ENCODE measurements around the gene SIDT1. TPM values are rescaled to one million over a fixed set of nuclear protein-coding genes. Genes with fewer than 3 reads are reported as not detected.

The SIDT1 gene
- total RNA-seq, 1 experiment from 2014 or later = 0.22 TPM

DNA sequence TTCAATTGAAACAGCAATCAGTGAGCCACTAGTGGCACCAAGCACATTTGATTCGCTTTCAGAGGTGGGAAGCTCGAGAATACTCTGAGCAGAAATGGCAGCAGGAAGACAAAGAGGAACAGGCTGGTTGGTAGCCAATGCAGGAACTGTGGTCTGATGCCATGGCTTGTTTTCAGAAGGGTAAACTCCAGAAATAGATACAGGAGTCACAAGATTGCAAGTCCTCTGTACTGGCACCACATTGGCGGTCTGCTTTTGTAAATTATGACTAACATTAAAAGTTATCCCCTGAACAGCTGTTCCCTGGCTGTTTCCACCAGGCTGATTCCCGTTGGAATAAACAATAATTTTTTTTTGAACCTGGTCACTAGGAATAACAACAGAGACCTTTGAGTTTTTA, 128.5 kb downstream of the SIDT1 start (continued):
- TF ChIP-seq, protein P1, sequence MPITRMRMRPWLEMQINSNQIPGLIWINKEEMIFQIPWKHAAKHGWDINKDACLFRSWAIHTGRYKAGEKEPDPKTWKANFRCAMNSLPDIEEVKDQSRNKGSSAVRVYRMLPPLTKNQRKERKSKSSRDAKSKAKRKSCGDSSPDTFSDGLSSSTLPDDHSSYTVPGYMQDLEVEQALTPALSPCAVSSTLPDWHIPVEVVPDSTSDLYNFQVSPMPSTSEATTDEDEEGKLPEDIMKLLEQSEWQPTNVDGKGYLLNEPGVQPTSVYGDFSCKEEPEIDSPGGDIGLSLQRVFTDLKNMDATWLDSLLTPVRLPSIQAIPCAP (CRISPR knock-in tag; IDR thresholded peaks at IDR 0.05) = no peak
- TF ChIP-seq SMAD4 (CRISPR knock-in tag; IDR thresholded peaks at IDR 0.05) (no peak), ETV6 (CRISPR knock-in tag; IDR thresholded peaks at IDR 0.05) (no peak), MXD4 (CRISPR knock-in tag; IDR thresholded peaks at IDR 0.05; ENCODE audit: borderline replicate concordance) (no peak), ZNF232 (CRISPR knock-in tag; IDR thresholded peaks at IDR 0.05) (no peak), ATF1 (CRISPR knock-in tag; IDR thresholded peaks at IDR 0.05) (no peak)

DNA sequence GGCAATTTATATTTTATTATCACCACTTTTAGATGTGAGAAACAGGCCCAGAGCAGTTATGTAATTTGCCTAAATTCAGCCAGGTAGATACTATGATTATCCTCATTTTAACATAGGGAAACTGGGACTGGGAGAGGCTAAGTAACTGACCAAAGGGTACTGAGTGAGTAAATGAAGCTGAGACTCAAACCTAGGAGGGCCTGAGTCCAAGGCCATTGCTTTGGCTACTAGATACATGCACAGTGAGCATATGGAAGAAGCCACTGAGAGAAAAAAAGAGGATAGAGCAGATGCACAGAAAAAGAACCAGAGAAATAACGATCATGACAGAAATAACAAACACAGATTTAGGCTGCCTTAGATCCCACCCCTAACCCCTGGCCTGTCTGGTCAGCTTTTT, 130.5 kb downstream of the SIDT1 start:
- ChIA-PET POLR2A (interaction anchor here (0.6 kb wide), 1 partner anchor 17 kb away, joined by 3 read pairs; no protein-coding TSS in a partner anchor), CTCF (interaction anchor here (1.3 kb wide), 1 partner anchor 82 kb away, joined by 3 read pairs; no protein-coding TSS in a partner anchor)
- ATAC-seq = no peak

DNA sequence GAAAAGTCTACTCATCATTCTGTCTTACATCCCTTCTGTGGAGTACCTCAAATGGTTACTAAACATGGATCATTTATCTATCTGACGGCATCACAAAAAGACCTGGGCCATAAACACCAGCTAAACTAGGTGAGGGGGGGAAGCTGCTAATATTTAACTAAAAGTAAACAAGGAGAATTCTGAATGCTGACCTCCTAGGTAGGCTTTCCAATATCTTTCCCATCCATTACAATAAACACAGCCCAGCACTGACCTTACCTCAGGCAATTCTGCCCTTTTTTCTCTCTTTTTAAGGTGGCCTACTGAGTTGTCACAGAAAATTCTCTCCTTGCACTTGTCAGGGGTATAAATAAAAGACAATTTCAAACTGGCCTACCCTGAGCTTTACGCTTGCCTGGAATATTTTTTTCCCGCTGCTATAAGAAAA, 131.0 kb downstream of the SIDT1 start:
- peaks cover 13% of the 10 kb centered on the region for H3K4me1 Mint-ChIP-seq
- H3K9me3 Mint-ChIP-seq = no peaks in the 10 kb centered on the region
- DNase-seq (ENCODE audit: low spot score) = no peak
- ChIA-PET CTCF (interaction anchor here (1.3 kb wide), 1 partner anchor 82 kb away, joined by 3 read pairs; no protein-coding TSS in a partner anchor), POLR2A (interaction anchor here (0.6 kb wide), 1 partner anchor 17 kb away, joined by 3 read pairs; no protein-coding TSS in a partner anchor)
- H3K27ac Mint-ChIP-seq = no peak overlapping the region
- H3K36me3 Mint-ChIP-seq = peaks cover 19% of the 10 kb centered on the region
- ATAC-seq = no peak
- no peak overlapping the region for H3K4me3 Mint-ChIP-seq
- H3K27me3 Mint-ChIP-seq (ENCODE audit: low read depth) = no peaks in the 10 kb centered on the region
- TF ChIP-seq, protein P2, sequence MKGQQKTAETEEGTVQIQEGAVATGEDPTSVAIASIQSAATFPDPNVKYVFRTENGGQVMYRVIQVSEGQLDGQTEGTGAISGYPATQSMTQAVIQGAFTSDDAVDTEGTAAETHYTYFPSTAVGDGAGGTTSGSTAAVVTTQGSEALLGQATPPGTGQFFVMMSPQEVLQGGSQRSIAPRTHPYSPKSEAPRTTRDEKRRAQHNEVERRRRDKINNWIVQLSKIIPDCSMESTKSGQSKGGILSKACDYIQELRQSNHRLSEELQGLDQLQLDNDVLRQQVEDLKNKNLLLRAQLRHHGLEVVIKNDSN (CRISPR knock-in tag; IDR thresholded peaks at IDR 0.05) = no peak
- no peak for TF ChIP-seq GABPB1 (CRISPR knock-in tag; IDR thresholded peaks at IDR 0.05)
- TF ChIP-seq GTF2I (CRISPR knock-in tag; conservative IDR thresholded peaks at IDR 0.05) = no peak
- no peak for TF ChIP-seq FOXP4 (CRISPR knock-in tag; IDR thresholded peaks at IDR 0.05)
- TF ChIP-seq CREB1 (CRISPR knock-in tag; IDR thresholded peaks at IDR 0.05) = no peak
- no peak for TF ChIP-seq NFATC4 (CRISPR knock-in tag; IDR thresholded peaks at IDR 0.05)
- TF ChIP-seq, protein P3, sequence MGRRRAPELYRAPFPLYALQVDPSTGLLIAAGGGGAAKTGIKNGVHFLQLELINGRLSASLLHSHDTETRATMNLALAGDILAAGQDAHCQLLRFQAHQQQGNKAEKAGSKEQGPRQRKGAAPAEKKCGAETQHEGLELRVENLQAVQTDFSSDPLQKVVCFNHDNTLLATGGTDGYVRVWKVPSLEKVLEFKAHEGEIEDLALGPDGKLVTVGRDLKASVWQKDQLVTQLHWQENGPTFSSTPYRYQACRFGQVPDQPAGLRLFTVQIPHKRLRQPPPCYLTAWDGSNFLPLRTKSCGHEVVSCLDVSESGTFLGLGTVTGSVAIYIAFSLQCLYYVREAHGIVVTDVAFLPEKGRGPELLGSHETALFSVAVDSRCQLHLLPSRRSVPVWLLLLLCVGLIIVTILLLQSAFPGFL (CRISPR knock-in tag; IDR thresholded peaks at IDR 0.05; ENCODE audit: borderline replicate concordance) = no peak
- no peak for TF ChIP-seq ZNF671 (CRISPR knock-in tag; IDR thresholded peaks at IDR 0.05)
- no peak for TF ChIP-seq TEAD1 (CRISPR knock-in tag; IDR thresholded peaks at IDR 0.05)
- no peak for TF ChIP-seq TCF7 (CRISPR knock-in tag; IDR thresholded peaks at IDR 0.05; ENCODE audit: low read depth)
- TF ChIP-seq ZNF263 (CRISPR knock-in tag; IDR thresholded peaks at IDR 0.05; ENCODE audit: low read depth) = no peak
- TF ChIP-seq, protein P4, sequence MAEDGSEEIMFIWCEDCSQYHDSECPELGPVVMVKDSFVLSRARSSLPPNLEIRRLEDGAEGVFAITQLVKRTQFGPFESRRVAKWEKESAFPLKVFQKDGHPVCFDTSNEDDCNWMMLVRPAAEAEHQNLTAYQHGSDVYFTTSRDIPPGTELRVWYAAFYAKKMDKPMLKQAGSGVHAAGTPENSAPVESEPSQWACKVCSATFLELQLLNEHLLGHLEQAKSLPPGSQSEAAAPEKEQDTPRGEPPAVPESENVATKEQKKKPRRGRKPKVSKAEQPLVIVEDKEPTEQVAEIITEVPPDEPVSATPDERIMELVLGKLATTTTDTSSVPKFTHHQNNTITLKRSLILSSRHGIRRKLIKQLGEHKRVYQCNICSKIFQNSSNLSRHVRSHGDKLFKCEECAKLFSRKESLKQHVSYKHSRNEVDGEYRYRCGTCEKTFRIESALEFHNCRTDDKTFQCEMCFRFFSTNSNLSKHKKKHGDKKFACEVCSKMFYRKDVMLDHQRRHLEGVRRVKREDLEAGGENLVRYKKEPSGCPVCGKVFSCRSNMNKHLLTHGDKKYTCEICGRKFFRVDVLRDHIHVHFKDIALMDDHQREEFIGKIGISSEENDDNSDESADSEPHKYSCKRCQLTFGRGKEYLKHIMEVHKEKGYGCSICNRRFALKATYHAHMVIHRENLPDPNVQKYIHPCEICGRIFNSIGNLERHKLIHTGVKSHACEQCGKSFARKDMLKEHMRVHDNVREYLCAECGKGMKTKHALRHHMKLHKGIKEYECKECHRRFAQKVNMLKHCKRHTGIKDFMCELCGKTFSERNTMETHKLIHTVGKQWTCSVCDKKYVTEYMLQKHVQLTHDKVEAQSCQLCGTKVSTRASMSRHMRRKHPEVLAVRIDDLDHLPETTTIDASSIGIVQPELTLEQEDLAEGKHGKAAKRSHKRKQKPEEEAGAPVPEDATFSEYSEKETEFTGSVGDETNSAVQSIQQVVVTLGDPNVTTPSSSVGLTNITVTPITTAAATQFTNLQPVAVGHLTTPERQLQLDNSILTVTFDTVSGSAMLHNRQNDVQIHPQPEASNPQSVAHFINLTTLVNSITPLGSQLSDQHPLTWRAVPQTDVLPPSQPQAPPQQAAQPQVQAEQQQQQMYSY (CRISPR knock-in tag; IDR thresholded peaks at IDR 0.05) = no peak

More for the DNA sequence above, 130.5 kb downstream of the SIDT1 start:
- peaks cover 19% of the 10 kb centered on the region for H3K36me3 Mint-ChIP-seq
- no peaks in the 10 kb centered on the region for H3K9me3 Mint-ChIP-seq
- H3K27me3 Mint-ChIP-seq (ENCODE audit: low read depth) = no peaks in the 10 kb centered on the region
- peaks cover 8% of the 10 kb centered on the region for H3K4me1 Mint-ChIP-seq
- DNase-seq (ENCODE audit: low spot score) = no peak
- TF ChIP-seq, protein P5, sequence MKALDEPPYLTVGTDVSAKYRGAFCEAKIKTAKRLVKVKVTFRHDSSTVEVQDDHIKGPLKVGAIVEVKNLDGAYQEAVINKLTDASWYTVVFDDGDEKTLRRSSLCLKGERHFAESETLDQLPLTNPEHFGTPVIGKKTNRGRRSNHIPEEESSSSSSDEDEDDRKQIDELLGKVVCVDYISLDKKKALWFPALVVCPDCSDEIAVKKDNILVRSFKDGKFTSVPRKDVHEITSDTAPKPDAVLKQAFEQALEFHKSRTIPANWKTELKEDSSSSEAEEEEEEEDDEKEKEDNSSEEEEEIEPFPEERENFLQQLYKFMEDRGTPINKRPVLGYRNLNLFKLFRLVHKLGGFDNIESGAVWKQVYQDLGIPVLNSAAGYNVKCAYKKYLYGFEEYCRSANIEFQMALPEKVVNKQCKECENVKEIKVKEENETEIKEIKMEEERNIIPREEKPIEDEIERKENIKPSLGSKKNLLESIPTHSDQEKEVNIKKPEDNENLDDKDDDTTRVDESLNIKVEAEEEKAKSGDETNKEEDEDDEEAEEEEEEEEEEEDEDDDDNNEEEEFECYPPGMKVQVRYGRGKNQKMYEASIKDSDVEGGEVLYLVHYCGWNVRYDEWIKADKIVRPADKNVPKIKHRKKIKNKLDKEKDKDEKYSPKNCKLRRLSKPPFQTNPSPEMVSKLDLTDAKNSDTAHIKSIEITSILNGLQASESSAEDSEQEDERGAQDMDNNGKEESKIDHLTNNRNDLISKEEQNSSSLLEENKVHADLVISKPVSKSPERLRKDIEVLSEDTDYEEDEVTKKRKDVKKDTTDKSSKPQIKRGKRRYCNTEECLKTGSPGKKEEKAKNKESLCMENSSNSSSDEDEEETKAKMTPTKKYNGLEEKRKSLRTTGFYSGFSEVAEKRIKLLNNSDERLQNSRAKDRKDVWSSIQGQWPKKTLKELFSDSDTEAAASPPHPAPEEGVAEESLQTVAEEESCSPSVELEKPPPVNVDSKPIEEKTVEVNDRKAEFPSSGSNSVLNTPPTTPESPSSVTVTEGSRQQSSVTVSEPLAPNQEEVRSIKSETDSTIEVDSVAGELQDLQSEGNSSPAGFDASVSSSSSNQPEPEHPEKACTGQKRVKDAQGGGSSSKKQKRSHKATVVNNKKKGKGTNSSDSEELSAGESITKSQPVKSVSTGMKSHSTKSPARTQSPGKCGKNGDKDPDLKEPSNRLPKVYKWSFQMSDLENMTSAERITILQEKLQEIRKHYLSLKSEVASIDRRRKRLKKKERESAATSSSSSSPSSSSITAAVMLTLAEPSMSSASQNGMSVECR (CRISPR knock-in tag; IDR thresholded peaks at IDR 0.05; ENCODE audit: borderline replicate concordance) = no peak
- TF ChIP-seq ZNF232 (CRISPR knock-in tag; IDR thresholded peaks at IDR 0.05) (no peak), ZNF317 (CRISPR knock-in tag; IDR thresholded peaks at IDR 0.05; ENCODE audit: borderline replicate concordance, low read depth) (no peak)
- H3K4me3 Mint-ChIP-seq = no peak overlapping the region
- no peak overlapping the region for H3K27ac Mint-ChIP-seq
